NCI-H2227 (cell line): Measurements from ENCODE around the gene GRIK4.
A peak's percentile ranks its signal among the peaks of the same experiment; 100 is the strongest.

Experiments
- DNase-seq: peaks from one replicate; lab custom pipeline; 2025; ENCODE audit not compliant: unreplicated experiment; lab: John Stamatoyannopoulos, UW

Gene GRIK4

GRCh38 chr11:120898568-120898967 is 387.0 kb downstream of the GRIK4 start:
- no peak for DNase-seq

- no peak for DNase-seq
These were observed 388.2 kb downstream of the GRIK4 start for GRCh38 chr11:120899720-120900119.

- no peak for DNase-seq
These were observed 389.1 kb downstream of the GRIK4 start for GRCh38 chr11:120900643-120901042.

GRCh38 chr11:120903686-120904085 is 392.1 kb downstream of the GRIK4 start:
- no peak for DNase-seq

GRCh38 chr11:120904116-120904515 is 392.6 kb downstream of the GRIK4 start:
- no peak for DNase-seq

- DNase-seq: no peak
These were observed 395.2 kb downstream of the GRIK4 start for GRCh38 chr11:120906766-120907165.

- no peak for DNase-seq
These were observed 396.4 kb downstream of the GRIK4 start for GRCh38 chr11:120907971-120908370.

- no peak for DNase-seq
These were observed 397.1 kb downstream of the GRIK4 start for GRCh38 chr11:120908461-120909181.

- no peak for DNase-seq
These were observed 398.3 kb downstream of the GRIK4 start for GRCh38 chr11:120909676-120910416.

- no peak for DNase-seq
These were observed 400.4 kb downstream of the GRIK4 start for GRCh38 chr11:120911943-120912342.

GRCh38 chr11:120912504-120912903 is 401.0 kb downstream of the GRIK4 start:
- peak; percentile 34 for DNase-seq

- no peak for DNase-seq
These were observed 401.4 kb downstream of the GRIK4 start for GRCh38 chr11:120912915-120913314.

- no peak for DNase-seq
These were observed 402.5 kb downstream of the GRIK4 start for GRCh38 chr11:120914021-120914420.

- DNase-seq: no peak
These were observed 403.1 kb downstream of the GRIK4 start for GRCh38 chr11:120914601-120915000.

- DNase-seq: peak; percentile 39
These were observed 406.2 kb downstream of the GRIK4 start for GRCh38 chr11:120917559-120918239.

GRCh38 chr11:120918257-120918656 is 406.7 kb downstream of the GRIK4 start:
- no peak for DNase-seq

- DNase-seq: no peak
These were observed 407.5 kb downstream of the GRIK4 start for GRCh38 chr11:120919045-120919444.

GRCh38 chr11:120919566-120919965 is 408.0 kb downstream of the GRIK4 start:
- no peak for DNase-seq

- no peak for DNase-seq
These were observed 412.4 kb downstream of the GRIK4 start for GRCh38 chr11:120923866-120924508.

GRCh38 chr11:120925944-120926343 is 414.4 kb downstream of the GRIK4 start:
- DNase-seq: no peak

GRCh38 chr11:120928627-120929026 is 417.1 kb downstream of the GRIK4 start:
- peak; percentile 4 for DNase-seq
